Measurements from ENCODE around the gene STMP1. TPM values are rescaled to one million over a fixed set of nuclear protein-coding genes. Genes with fewer than 3 reads are reported as not detected.

Gene STMP1
- total RNA-seq, 1 experiment from 2014 or later = 15.0 TPM

DNA sequence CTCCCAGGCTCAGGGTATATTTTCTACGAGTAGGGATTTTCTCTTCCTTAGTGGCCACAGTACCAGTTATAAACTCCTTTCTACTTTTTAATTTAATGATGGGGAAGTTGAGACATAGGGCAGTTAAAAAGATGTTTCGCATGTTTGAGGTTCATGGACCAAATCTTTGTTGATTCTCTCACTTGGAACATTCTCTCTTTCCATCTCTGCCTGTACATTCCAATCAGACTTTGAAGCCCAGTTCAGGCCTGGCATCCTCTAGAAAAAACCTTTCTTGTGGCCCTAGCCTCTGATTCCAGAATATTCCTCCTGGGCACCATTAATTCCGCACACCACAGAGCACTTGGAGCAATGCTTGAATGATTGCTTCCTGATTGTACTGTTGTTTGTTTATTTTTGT, 47.2 kb downstream of the STMP1 start:
- Histone ChIP-seq H3K4me3 (no peak overlapping the region), H3K36me3 (no peaks in the 10 kb centered on the region)
- DNase-seq = no peak

DNA sequence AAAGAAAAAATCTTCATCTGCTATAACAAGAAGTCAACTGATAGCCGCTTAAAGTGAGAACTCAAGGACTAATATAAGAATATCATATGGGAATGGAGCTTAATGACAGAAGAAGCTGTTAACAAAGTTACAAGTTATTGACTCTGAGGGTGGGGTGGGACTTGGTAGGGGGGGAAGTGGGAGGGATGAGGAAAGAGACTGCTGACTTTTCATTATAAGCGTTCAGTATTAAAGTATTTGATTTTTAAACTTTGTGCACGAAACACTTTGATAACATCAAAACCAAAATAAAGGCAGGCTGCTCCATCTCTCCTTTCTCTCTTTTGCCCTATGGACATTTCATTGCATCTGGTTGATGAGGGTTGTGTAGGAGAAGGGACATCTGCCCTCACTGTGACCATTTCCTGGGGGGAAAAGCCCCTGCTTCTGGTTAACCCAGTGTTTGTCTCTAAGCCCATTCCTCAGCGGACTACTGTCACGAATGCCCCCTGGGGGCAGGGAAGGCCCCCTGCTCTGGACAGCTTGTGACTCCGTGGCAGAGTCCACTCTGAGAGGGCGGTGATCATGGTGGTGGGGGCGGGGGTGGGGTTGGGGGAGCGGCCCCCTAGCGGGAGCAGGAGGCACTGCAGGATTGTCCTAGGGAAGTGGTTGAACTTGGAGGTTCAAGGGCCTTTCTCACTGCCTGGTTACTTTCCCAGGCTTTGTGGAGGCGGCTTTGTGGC, 48.3 kb downstream of the STMP1 start:
- no peak for DNase-seq
- no peaks in the 10 kb centered on the region for H3K27me3 ChIP-seq
- H3K9me3 ChIP-seq = no peaks in the 10 kb centered on the region
- H3K4me3 ChIP-seq = no peak overlapping the region
- H3K36me3 ChIP-seq = no peaks in the 10 kb centered on the region

More for the DNA sequence above, 47.2 kb downstream of the STMP1 start:
- Histone ChIP-seq H3K9me3 (no peaks in the 10 kb centered on the region), H3K27me3 (no peaks in the 10 kb centered on the region)

DNA sequence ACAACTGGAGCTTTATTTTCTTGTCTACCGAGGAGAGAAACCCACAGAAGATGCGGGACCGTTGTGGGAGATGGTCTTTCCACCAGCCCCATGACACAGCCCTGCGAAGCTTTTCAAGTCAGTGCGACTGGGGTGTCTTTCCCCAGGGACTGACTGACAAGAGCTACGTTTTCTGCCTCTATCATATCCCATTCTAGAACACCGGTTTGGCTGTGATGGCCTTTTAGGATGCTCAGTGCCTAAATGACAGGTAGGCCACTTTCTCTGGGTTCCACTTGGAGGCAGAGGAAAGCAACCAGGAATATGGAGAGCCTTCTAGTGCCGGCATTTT, 48.8 kb downstream of the STMP1 start:
- H3K27me3 ChIP-seq = no peaks in the 10 kb centered on the region
- no peaks in the 10 kb centered on the region for H3K36me3 ChIP-seq
- no peak for DNase-seq
- no peak overlapping the region for H3K4me3 ChIP-seq
- no peaks in the 10 kb centered on the region for H3K9me3 ChIP-seq

DNA sequence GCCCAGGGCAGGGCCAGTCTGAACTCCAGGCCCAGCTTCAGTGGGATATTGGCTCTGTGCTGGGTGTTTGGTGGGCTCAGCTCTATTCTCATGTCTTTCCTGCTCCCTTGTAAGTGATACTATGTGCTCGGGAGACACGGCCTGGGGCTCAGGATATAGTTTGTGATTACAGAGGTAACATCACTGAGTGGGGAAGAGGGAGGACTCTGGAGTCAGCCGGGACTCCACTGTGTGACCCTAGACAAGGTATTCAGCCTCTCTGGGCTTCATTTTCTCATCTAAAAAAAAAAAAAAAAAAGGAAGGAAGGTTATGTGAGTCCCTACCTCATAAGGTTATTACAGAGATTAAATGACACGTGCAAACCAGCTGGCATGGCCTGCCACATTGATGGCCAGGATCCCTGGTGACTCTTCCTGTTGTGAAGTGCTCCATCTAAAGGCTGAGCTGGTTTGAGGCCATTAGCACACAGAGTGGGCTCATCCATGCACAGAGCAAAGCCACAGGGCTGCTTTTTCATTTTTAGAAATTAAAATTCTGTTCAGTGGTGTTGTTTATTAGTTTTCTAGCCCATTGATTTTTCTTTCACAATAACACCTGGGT, 50.0 kb downstream of the STMP1 start:
- H3K9me3 ChIP-seq = no peaks in the 10 kb centered on the region
- peak; percentile 15 for DNase-seq
- no peaks in the 10 kb centered on the region for H3K27me3 ChIP-seq
- H3K36me3 ChIP-seq = no peaks in the 10 kb centered on the region
- H3K4me3 ChIP-seq = no peak overlapping the region

DNA sequence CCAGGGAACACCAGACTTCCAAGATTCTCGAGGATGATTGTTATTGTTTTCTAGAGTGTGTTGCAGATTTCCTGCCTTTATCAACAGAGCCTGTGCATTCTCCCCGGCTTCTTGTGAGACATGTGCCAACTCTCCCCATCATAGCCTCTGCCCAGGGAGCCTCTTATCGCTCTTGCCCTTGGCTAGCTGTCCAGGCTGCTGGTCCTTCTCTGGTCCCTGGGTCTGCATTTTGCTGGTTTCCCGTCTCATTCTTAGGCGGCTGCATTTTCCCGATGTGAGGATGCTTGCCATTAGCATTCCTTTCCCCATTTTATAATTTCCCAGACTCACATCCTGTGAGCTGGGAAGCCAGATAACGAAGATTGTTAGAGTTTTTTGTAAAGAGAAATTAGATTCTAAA, 50.5 kb downstream of the STMP1 start:
- no peak for DNase-seq
- no peaks in the 10 kb centered on the region for H3K27me3 ChIP-seq
- H3K9me3 ChIP-seq = no peaks in the 10 kb centered on the region
- H3K4me3 ChIP-seq = no peak overlapping the region
- no peaks in the 10 kb centered on the region for H3K36me3 ChIP-seq

DNA sequence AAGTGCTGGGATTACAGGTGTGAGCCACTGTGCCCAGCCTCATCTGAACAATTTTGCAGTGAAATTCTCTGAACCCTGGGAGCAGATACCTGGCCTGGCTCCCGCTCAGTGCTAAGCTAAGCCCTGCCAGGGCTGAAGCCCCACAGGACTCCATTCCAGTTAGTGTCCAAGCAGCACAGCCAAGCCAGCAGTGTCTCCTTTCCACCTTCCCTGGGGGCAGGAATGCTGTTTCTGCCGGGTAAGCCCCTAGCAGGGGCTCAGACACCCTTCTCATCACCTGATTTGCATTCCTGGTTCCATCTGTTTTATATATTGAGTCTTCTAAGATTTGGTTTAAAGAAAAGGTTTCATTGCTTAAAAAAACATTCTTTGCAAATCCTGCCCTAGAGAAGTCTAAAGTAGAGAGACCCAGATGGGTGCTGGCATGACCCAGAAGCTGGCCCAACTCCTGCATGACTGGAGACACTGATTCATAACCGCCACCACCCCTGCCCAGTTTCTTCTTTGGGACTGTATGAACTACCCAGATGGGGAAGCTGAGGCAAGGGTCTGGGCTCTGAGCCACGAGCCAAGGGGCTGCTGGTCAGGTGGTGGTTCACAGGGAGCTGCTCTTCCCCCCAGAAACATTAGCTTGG, 51.6 kb downstream of the STMP1 start:
- Histone ChIP-seq H3K27me3 (no peaks in the 10 kb centered on the region; the same call in 1 of the 2 replicates), H3K4me3 (no peak overlapping the region), H3K36me3 (no peaks in the 10 kb centered on the region), H3K9me3 (no peaks in the 10 kb centered on the region)
- peak; percentile 80 for DNase-seq

DNA sequence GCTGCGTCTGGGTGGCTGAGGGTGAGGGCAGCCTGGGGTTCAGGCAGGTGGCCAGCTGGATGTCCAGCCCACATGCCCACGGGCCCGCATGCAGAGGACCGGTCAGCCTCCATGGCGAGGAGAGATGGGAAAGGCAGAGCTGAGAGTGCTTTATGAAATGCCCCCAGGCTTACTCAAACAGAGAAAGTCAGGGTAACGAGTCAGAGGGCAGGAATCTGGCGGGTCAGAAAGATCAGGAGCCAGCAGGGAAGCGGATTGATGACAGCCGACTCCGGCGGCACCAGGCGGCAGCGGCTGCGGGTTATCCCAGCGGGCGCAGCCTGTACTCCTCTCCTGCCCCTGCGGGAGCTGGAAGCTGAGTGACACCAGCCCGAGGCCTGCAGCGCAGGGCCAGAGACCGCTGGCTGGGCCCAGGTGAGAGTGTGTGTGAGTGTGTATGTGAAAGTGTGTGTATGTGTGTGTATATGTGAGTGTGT, 52.3 kb downstream of the STMP1 start:
- no peaks in the 10 kb centered on the region for H3K36me3 ChIP-seq
- no peak overlapping the region for H3K4me3 ChIP-seq
- no peaks in the 10 kb centered on the region; the same call in 1 of the 2 replicates for H3K27me3 ChIP-seq
- H3K9me3 ChIP-seq = no peaks in the 10 kb centered on the region
- peak; percentile 91 for DNase-seq

DNA sequence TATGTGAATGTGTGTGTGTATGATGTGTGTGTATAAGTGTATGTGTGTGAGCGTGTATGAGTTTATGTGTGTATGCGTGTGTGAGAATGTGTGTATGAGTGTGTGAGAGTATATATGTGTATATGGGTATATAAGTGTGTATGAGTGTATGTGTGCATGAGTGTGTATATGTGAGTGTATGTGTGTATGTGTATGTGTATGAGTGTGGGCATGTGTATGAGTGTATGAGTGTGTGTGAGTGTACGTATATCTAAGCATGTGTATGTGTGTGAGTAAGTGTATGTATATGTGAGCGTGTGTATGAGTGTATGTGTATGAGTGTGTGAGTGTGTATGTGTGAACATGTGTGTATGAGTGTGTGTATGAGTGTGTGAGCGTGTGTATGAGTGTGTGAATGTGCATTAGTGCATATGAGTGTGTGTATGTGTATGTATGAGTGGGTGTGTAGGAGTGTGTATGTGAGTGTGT, 52.8 kb downstream of the STMP1 start:
- DNase-seq = no peak
- Histone ChIP-seq H3K27me3 (no peaks in the 10 kb centered on the region; the same call in 1 of the 2 replicates), H3K9me3 (no peaks in the 10 kb centered on the region), H3K36me3 (no peaks in the 10 kb centered on the region), H3K4me3 (no peak overlapping the region)

DNA sequence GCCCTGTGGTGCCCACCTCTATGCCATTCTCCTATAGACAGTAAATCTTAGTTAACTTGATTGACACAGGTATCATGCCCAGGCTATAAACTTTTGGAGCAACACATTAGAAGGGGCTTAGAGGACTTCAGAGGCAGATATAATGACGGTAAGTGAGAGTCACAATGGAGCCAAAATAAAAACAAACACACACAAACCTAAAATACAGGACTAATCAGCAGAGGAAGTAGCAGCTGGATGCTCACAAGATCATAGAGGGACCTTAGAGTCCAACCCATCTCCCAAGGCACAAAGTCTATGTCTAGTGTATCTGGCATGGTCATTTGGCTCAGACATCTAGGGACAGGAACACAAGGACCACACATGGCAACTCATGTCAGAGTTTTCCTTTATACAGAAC, 53.4 kb downstream of the STMP1 start:
- DNase-seq = no peak
- Histone ChIP-seq H3K27me3 (no peaks in the 10 kb centered on the region; the same call in 1 of the 2 replicates), H3K9me3 (no peaks in the 10 kb centered on the region), H3K4me3 (no peak overlapping the region), H3K36me3 (no peaks in the 10 kb centered on the region)

DNA sequence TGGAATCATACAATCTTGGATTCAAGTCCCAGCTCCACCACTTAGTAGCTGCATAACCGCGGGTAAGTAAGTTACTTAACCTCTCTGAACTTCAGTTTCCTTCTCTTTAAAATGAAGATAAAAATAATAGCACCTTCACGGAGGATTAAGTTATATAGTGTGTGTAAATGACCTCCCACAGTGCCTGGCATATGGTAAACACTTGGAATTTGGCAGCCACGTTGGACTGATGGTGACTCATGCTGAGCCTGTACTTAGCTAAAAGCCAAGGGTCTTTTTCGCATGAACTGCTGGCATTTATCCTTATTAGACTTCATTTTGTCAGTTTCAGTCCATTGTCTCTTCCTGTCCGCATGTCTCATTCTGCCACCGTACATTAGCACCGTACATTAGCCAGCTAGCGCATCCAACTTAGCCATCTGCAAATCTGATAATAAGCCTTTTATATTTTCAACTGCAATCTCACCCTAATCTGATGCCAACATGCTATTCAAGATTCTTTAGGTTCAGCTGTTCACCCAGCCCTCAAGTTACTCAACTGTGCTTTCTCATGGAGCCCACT, 54.4 kb downstream of the STMP1 start:
- DNase-seq = peak; percentile 88
- H3K9me3 ChIP-seq = no peaks in the 10 kb centered on the region
- H3K4me3 ChIP-seq = no peak overlapping the region
- no peaks in the 10 kb centered on the region for H3K36me3 ChIP-seq
- H3K27me3 ChIP-seq = no peaks in the 10 kb centered on the region; the same call in 1 of the 2 replicates

DNA sequence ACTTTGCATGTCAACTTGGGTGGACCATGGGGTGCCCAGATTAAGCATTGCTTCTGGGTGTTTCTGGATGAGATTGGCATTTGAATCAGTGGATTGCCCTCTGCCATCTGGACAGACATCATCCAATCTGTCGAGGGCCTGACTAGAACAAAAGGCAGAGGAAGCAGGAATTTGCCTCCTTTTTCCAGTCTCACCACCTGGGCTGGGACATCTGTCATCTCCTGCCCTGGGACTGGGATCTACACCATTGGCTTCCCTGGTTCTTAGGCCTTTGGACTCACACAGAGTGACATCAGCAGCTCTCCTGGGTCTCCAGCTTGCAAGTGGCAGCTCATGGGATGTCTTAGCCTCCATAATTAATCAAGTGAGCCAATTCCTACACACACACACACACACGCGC, 55.4 kb downstream of the STMP1 start:
- H3K27me3 ChIP-seq = no peaks in the 10 kb centered on the region; the same call in 1 of the 2 replicates
- no peak overlapping the region for H3K4me3 ChIP-seq
- H3K36me3 ChIP-seq = no peaks in the 10 kb centered on the region
- H3K9me3 ChIP-seq = no peaks in the 10 kb centered on the region
- no peak for DNase-seq

DNA sequence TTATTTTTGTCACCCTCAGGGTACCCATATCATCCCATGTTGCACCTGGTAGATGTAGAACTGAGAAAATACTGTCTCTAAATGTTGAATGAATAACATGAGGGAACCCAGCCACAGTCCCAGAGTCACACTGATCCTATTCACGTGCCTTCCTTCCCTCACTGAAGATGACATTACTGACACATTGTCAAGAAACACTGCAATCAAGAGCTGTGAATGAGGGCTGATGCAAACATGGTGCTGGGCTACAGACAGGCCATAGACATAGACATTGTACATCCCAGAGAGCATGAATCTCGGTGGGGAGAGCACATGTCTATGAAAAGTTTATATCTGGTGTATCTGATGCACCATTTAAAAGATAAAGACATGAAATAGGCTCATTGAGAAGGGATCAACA, 55.9 kb downstream of the STMP1 start:
- H3K27me3 ChIP-seq = no peaks in the 10 kb centered on the region; the same call in 1 of the 2 replicates
- H3K36me3 ChIP-seq = no peaks in the 10 kb centered on the region
- no peaks in the 10 kb centered on the region for H3K9me3 ChIP-seq
- no peak for DNase-seq
- no peak overlapping the region for H3K4me3 ChIP-seq

DNA sequence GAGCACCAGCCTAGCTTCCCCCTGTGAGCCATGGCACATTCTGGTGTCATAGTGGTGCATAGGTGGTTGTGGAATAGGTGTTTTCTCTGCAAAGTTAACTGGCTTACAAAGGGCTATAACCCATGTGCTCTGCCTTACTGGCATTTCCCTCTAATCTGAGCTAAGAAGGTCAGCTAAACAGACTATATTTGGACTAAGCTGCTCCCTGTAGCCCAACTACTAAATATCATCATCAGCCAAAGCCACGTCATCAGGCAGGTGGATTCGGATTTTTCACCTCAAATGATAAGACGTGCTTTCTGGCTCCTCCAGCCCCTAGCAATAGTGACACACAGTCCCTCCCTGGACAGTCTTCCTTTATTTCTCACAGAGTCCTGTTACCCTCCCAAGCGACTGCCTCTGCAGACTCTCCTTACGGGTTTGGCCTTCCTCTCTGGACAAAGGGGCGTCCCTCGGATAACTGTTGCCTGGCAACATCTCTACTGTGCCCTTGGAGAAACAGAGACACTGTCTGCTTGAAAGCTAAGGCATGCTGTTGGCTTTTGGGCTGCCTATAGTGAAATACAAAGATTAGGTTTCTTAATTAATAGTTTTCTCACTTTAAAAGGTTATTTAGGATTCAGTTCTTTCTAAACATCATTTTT, 56.6 kb downstream of the STMP1 start:
- Histone ChIP-seq H3K4me3 (no peak overlapping the region), H3K36me3 (no peaks in the 10 kb centered on the region), H3K9me3 (no peaks in the 10 kb centered on the region), H3K27me3 (no peaks in the 10 kb centered on the region; the same call in 1 of the 2 replicates)
- no peak for DNase-seq

DNA sequence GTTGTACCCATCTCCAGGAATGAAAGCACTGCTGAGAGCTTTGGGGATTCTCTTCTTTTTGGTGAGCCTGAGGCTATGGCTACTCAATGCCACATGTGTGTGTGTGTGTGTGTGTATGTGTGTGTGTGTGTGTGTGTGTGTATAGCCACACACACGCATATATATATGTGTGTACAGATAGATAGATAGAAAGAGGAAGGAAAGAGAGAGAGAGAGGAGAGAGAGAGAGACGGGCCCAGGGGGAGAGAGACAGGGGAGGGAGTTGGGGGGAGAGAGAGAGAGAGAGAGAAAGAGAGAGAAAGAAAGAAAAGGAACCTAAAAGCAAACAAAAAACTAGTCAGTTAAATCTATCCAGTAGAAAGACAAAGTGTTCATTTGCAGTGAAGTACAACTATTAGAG, 57.4 kb downstream of the STMP1 start:
- no peak overlapping the region for H3K4me3 ChIP-seq
- DNase-seq = no peak
- no peaks in the 10 kb centered on the region for H3K9me3 ChIP-seq
- H3K27me3 ChIP-seq = no peaks in the 10 kb centered on the region; the same call in 1 of the 2 replicates
- no peaks in the 10 kb centered on the region for H3K36me3 ChIP-seq

DNA sequence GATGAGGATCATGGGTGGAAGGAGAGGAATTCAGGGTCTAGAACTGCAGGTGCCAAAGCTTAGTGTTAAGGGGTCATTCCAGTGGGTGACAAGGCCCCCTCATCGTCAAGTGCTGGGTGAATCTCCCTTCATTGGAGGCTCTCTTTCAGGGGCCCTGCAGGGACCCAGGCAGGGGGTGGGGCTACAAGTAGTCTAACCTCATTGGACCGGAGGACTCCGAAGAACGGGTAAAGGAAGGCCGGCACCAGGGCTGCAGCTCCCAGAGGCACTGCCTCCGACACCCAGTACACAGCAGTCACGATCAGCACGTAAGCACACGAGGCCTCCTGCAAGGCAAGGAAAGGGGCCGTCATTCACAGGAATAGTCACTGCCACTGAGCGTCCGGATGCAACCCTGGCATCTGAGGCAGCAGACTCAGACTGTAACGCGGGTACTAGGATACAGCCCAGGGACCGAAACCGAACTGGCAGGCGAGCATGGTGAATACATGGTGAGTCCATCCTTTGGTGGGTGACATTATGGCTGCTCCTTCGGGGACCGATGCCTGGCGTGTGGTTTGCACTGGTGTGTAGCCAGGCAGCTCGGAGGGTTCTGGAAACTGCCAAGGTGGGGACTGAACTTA, 59.0 kb downstream of the STMP1 start:
- no peaks in the 10 kb centered on the region; the same call in 1 of the 2 replicates for H3K27me3 ChIP-seq
- no peaks in the 10 kb centered on the region for H3K9me3 ChIP-seq
- no peaks in the 10 kb centered on the region for H3K36me3 ChIP-seq
- H3K4me3 ChIP-seq = no peak overlapping the region
- no peak for DNase-seq

DNA sequence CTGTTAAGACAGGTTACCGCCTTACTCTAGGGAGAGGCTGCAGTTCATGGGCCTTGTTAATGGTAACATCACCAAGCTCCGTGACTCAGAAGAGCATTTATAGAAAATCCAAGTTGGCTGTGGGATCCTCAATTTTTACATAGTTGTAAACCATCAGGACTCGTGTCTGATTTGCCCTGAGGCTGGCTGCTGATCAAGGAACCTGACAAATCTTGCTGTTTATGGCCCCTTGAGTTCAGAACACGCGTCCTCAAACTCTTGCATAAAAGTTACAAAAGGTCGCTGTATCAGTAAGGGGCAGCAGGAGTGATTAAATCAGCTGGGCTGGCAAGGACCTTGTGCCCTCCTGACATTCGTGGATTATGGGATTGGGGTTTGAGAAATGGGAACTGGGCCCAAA, 61.1 kb downstream of the STMP1 start:
- no peak overlapping the region for H3K4me3 ChIP-seq
- no peak for DNase-seq
- H3K36me3 ChIP-seq = no peaks in the 10 kb centered on the region
- H3K27me3 ChIP-seq = no peaks in the 10 kb centered on the region; the same call in 1 of the 2 replicates
- H3K9me3 ChIP-seq = no peaks in the 10 kb centered on the region
